Measurements from ENCODE around the gene RAI14. TPM values are rescaled to one million over a fixed set of nuclear protein-coding genes. Genes with fewer than 3 reads are reported as not detected.

The RAI14 gene
- total RNA-seq, 3 donors from 2014 or later, result 4.8 to 8.7 (median 7.1) TPM

GRCh38 chr5:34626036-34626435 is 30.1 kb upstream of the RAI14 start:
- Mint-ChIP-seq H3K27me3 (ENCODE audit: low read depth) (peaks cover 6% of the 10 kb centered on the region), H3K9me3 (peaks cover 9% of the 10 kb centered on the region), H3K4me3 (no peak overlapping the region), H3K36me3 (ENCODE audit: insufficient read depth) (no peaks in the 10 kb centered on the region), H3K4me1 (ENCODE audit: low read depth) (peaks cover 3% of the 10 kb centered on the region)
- ATAC-seq (no peak), DNase-seq (no peak)

GRCh38 chr5:34626751-34627150 is 29.4 kb upstream of the RAI14 start:
- Mint-ChIP-seq H3K4me3 (no peak overlapping the region), H3K36me3 (ENCODE audit: insufficient read depth) (no peaks in the 10 kb centered on the region), H3K27me3 (ENCODE audit: low read depth) (peaks cover 6% of the 10 kb centered on the region), H3K9me3 (peaks cover 16% of the 10 kb centered on the region), H3K4me1 (ENCODE audit: low read depth) (peaks cover under 1% of the 10 kb centered on the region)
- ATAC-seq (no peak), DNase-seq (no peak)

- Mint-ChIP-seq H3K27me3 (ENCODE audit: low read depth) (peaks cover 6% of the 10 kb centered on the region), H3K36me3 (ENCODE audit: insufficient read depth) (no peaks in the 10 kb centered on the region), H3K4me1 (ENCODE audit: low read depth) (no peaks in the 10 kb centered on the region), H3K9me3 (peaks cover 16% of the 10 kb centered on the region), H3K4me3 (no peak overlapping the region)
- no peak for DNase-seq
- no peak for ATAC-seq
Measured at GRCh38 chr5:34627794-34628193, 28.3 kb upstream of the RAI14 start.

GRCh38 chr5:34628373-34628772 is 27.8 kb upstream of the RAI14 start:
- H3K4me1 Mint-ChIP-seq (ENCODE audit: low read depth), result no peaks in the 10 kb centered on the region
- peaks cover 18% of the 10 kb centered on the region for H3K9me3 Mint-ChIP-seq
- no peak overlapping the region for H3K4me3 Mint-ChIP-seq
- no peaks in the 10 kb centered on the region for H3K36me3 Mint-ChIP-seq (ENCODE audit: insufficient read depth)
- DNase-seq, result no peak
- H3K27me3 Mint-ChIP-seq (ENCODE audit: low read depth), result peaks cover 6% of the 10 kb centered on the region
- ATAC-seq, result no peak

- ATAC-seq, result no peak
- Mint-ChIP-seq H3K4me3 (no peak overlapping the region), H3K4me1 (ENCODE audit: low read depth) (no peaks in the 10 kb centered on the region), H3K27me3 (ENCODE audit: low read depth) (peaks cover 8% of the 10 kb centered on the region), H3K36me3 (ENCODE audit: insufficient read depth) (no peaks in the 10 kb centered on the region), H3K9me3 (peaks cover 18% of the 10 kb centered on the region)
- DNase-seq, result no peak
Measured at GRCh38 chr5:34630596-34630995, 25.5 kb upstream of the RAI14 start.

GRCh38 chr5:34632807-34633422 is 23.2 kb upstream of the RAI14 start:
- Mint-ChIP-seq H3K4me1 (ENCODE audit: low read depth) (no peaks in the 10 kb centered on the region), H3K27me3 (ENCODE audit: low read depth) (peaks cover 5% of the 10 kb centered on the region), H3K36me3 (ENCODE audit: insufficient read depth) (no peaks in the 10 kb centered on the region), H3K9me3 (peaks cover 18% of the 10 kb centered on the region), H3K4me3 (no peak overlapping the region)
- ATAC-seq, result no peak
- no peak for DNase-seq

GRCh38 chr5:34639852-34640626 is 16.1 kb upstream of the RAI14 start:
- H3K9me3 Mint-ChIP-seq, result no peaks in the 10 kb centered on the region
- no peak overlapping the region for H3K4me3 Mint-ChIP-seq
- H3K36me3 Mint-ChIP-seq (ENCODE audit: insufficient read depth), result no peaks in the 10 kb centered on the region
- peaks cover 19% of the 10 kb centered on the region for H3K27me3 Mint-ChIP-seq (ENCODE audit: low read depth)
- H3K4me1 Mint-ChIP-seq (ENCODE audit: low read depth), result no peaks in the 10 kb centered on the region
- DNase-seq, result no peak
- ATAC-seq, result no peak

GRCh38 chr5:34648039-34648839 is 7.9 kb upstream of the RAI14 start:
- Mint-ChIP-seq H3K36me3 (ENCODE audit: insufficient read depth) (no peaks in the 10 kb centered on the region), H3K4me1 (ENCODE audit: low read depth) (no peaks in the 10 kb centered on the region), H3K9me3 (no peaks in the 10 kb centered on the region), H3K4me3 (no peak overlapping the region), H3K27me3 (ENCODE audit: low read depth) (peaks cover 35% of the 10 kb centered on the region)
- ATAC-seq (no peak), DNase-seq (no peak)

GRCh38 chr5:34648840-34649158 is 7.3 kb upstream of the RAI14 start:
- H3K27me3 Mint-ChIP-seq (ENCODE audit: low read depth), result peaks cover 31% of the 10 kb centered on the region
- no peak for ATAC-seq

GRCh38 chr5:34651791-34652190 is 4.3 kb upstream of the RAI14 start:
- no peaks in the 10 kb centered on the region for H3K36me3 Mint-ChIP-seq (ENCODE audit: insufficient read depth)

More at GRCh38 chr5:34648840-34649158, 7.3 kb upstream of the RAI14 start:
- no peak for DNase-seq
- Mint-ChIP-seq H3K36me3 (ENCODE audit: insufficient read depth) (no peaks in the 10 kb centered on the region), H3K9me3 (no peaks in the 10 kb centered on the region), H3K4me1 (ENCODE audit: low read depth) (no peaks in the 10 kb centered on the region), H3K4me3 (no peak overlapping the region)

GRCh38 chr5:34652466-34652865 is 3.7 kb upstream of the RAI14 start:
- no peak for ATAC-seq
- no peaks in the 10 kb centered on the region for H3K9me3 Mint-ChIP-seq
- H3K27me3 Mint-ChIP-seq (ENCODE audit: low read depth), result peaks cover 21% of the 10 kb centered on the region
- no peak for DNase-seq
- no peak overlapping the region for H3K4me3 Mint-ChIP-seq
- H3K36me3 Mint-ChIP-seq (ENCODE audit: insufficient read depth), result no peaks in the 10 kb centered on the region
- H3K4me1 Mint-ChIP-seq (ENCODE audit: low read depth), result peaks cover 13% of the 10 kb centered on the region

More at GRCh38 chr5:34651791-34652190, 4.3 kb upstream of the RAI14 start:
- no peak for DNase-seq
- Mint-ChIP-seq H3K4me1 (ENCODE audit: low read depth) (peaks cover 8% of the 10 kb centered on the region), H3K4me3 (no peak overlapping the region), H3K9me3 (no peaks in the 10 kb centered on the region), H3K27me3 (ENCODE audit: low read depth) (peaks cover 24% of the 10 kb centered on the region)
- ATAC-seq, result no peak

- ATAC-seq, result no peak
- peaks cover 26% of the 10 kb centered on the region for H3K27me3 Mint-ChIP-seq (ENCODE audit: low read depth)
Measured at GRCh38 chr5:34652914-34653313, 3.2 kb upstream of the RAI14 start.

GRCh38 chr5:34653708-34654107 is 2.4 kb upstream of the RAI14 start:
- H3K27me3 Mint-ChIP-seq (ENCODE audit: low read depth), result peaks cover 26% of the 10 kb centered on the region
- no peak overlapping the region for H3K4me3 Mint-ChIP-seq
- peaks cover 19% of the 10 kb centered on the region for H3K4me1 Mint-ChIP-seq (ENCODE audit: low read depth)
- no peaks in the 10 kb centered on the region for H3K9me3 Mint-ChIP-seq
- ATAC-seq (no peak), DNase-seq (no peak)
- no peaks in the 10 kb centered on the region for H3K36me3 Mint-ChIP-seq (ENCODE audit: insufficient read depth)

More at GRCh38 chr5:34652914-34653313, 3.2 kb upstream of the RAI14 start:
- DNase-seq, result no peak
- H3K36me3 Mint-ChIP-seq (ENCODE audit: insufficient read depth), result no peaks in the 10 kb centered on the region
- H3K9me3 Mint-ChIP-seq, result no peaks in the 10 kb centered on the region
- no peak overlapping the region for H3K4me3 Mint-ChIP-seq
- peaks cover 17% of the 10 kb centered on the region for H3K4me1 Mint-ChIP-seq (ENCODE audit: low read depth)

- Mint-ChIP-seq H3K36me3 (ENCODE audit: insufficient read depth) (no peaks in the 10 kb centered on the region), H3K9me3 (no peaks in the 10 kb centered on the region), H3K4me1 (ENCODE audit: low read depth) (peaks cover 19% of the 10 kb centered on the region), H3K27me3 (ENCODE audit: low read depth) (peaks cover 33% of the 10 kb centered on the region), H3K4me3 (peak overlapping the region; percentile 90)
- ATAC-seq (peak; percentile 45 to 65), DNase-seq (peak; percentile 4)
Measured at GRCh38 chr5:34655354-34655991, 655 bp upstream of the RAI14 start.

Measured in activated T-cell treated with anti-CD3 and anti-CD28 coated beads, Interleukin-2, amount 50 U/mL, for 4 hours (primary cell).